ENCODE data around the gene ELMO3.
A peak's percentile ranks its signal among the peaks of the same experiment; 100 is the strongest.

The ELMO3 gene

DNA sequence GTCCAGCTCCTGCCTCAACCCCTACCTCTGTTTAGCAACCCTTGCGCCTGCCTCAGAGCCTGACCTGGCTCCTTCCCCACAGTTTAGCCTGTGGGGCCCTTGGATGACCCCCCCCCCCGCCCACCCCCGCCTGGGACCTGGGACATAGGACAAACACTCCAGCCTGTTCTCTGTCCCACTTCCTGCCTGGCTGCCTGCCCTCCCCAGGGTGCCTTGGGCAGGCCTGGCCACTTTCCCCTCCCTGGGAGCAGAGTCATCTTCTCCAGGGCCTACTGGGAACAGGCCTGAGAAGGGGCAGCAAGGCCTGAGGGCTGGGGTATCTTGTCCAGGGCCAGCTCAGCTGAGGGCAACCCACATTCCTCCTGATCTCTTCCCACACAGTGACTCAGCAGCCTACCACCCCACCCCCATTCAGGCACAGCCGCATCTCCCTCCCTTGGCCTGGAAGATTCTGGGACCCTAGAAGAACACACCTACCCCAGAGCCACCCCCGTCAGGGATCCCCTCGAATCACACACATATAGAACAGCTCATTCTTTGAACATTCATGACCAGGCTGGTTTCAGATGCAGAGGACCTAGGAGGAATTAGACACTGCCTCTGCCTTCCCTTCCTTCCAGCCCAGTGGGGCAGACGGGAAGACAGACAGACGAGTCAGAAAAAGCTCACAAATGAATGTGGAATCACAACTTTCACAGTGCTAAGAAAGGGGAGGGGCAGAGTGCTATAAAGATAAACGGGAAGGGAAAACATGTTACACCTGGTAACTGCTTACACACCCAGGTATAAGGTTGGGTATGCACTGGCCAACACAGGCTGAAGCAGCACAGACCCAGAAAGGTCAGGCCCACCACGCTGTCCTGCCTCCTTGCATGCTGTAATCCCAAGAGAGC, 42.3 kb downstream of the ELMO3 start:
- peak; percentile 57 for DNase-seq (ENCODE audit: extremely low read depth, low read depth)
- TF ChIP-seq, protein P1, sequence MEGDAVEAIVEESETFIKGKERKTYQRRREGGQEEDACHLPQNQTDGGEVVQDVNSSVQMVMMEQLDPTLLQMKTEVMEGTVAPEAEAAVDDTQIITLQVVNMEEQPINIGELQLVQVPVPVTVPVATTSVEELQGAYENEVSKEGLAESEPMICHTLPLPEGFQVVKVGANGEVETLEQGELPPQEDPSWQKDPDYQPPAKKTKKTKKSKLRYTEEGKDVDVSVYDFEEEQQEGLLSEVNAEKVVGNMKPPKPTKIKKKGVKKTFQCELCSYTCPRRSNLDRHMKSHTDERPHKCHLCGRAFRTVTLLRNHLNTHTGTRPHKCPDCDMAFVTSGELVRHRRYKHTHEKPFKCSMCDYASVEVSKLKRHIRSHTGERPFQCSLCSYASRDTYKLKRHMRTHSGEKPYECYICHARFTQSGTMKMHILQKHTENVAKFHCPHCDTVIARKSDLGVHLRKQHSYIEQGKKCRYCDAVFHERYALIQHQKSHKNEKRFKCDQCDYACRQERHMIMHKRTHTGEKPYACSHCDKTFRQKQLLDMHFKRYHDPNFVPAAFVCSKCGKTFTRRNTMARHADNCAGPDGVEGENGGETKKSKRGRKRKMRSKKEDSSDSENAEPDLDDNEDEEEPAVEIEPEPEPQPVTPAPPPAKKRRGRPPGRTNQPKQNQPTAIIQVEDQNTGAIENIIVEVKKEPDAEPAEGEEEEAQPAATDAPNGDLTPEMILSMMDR (IDR thresholded peaks at IDR 0.05; ENCODE audit: low read depth, low read length) = no peak

DNA sequence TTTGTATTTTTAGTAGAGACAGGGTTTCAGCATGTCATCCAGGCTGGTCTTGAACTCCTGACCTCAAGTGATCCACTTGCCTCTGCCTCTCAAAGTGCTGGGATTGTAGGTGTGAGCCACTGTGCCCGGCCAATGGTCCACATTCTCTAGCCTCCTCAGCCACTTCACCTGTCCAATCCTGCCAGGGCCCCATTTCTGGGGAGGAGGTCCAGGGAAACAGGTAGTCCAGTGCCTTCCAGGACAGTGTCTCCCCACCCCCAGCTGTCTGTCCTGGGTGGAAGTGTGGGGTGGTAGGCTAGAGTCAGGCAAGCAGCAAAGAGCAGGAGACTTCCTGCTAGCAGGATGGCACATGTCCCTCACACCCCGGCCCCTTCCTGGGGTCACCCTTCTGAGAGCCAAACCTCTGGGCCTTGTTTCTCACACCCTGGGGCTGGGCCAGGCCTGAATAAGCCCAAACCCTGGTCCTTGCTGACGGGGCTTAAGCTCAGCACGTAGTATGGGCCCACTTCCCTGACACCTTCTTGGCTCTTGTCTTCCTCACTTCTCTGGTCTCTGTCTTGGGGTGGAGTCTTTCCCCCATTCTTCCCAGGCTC, 43.3 kb downstream of the ELMO3 start:
- DNase-seq (ENCODE audit: extremely low read depth, low read depth) = no peak
- TF ChIP-seq, protein P1 (IDR thresholded peaks at IDR 0.05; ENCODE audit: low read depth, low read length) = no peak

DNA sequence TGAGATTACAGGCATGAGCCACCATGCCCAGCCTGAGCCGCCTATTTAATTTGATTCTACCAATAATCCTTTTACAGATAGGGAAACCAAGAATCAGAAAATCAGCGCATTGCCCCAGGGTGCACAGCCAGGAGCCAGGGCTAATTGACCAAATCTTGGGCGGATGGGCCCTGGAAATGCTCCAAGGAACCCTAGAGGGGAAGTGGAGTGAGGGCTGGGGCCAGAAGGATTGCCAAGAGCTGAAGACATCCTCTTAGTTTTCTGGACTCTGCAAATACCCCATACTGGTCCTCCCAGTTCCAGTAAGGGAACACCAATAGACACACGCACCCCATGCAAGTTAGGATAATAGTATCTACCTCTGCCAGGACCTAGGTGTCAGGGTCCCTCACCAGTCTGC, 44.5 kb downstream of the ELMO3 start:
- no peak for DNase-seq (ENCODE audit: extremely low read depth, low read depth)
- TF ChIP-seq, protein P1 (IDR thresholded peaks at IDR 0.05; ENCODE audit: low read depth, low read length) = no peak

DNA sequence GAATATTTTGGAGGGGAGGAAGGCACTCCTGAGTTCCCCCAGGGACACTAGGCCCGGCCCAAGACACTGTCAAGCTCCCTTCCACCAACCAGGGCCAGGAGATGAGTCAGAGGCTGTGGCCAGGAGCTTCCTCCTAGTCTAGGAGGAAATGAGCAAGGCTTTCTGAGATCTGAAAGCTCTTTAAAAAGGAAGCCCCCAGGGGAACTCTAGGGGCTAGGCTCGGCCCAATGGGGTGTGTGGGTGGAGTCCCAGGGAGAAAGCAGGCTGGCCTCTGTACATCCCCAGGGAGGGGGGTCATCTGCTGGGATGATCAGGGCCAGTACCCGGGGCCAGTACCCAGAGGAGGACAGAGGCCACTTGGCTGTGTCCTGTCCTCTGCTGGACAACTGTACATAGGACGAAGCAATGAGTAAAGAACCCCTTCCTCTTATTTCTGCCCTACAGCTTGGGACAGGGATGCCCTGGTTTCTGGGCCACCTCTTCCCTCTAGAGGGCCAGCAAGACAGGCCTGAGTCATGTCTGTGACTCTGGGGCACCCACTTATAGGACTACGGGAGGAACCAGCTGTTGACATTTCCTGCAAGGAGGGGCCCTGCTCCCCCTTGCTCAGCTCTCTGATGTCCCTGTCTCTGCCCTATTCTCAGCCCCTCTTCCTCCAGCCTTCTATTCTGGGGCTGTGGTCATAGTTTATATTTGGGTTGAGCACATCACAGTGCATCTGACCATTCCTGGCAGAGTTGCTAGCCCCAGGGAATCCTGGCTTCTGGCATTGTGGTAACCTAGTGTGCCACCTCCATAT, 45.7 kb downstream of the ELMO3 start:
- TF ChIP-seq, protein P1 (IDR thresholded peaks at IDR 0.05; ENCODE audit: low read depth, low read length) = no peak
- peak; percentile 38 for DNase-seq (ENCODE audit: extremely low read depth, low read depth)

DNA sequence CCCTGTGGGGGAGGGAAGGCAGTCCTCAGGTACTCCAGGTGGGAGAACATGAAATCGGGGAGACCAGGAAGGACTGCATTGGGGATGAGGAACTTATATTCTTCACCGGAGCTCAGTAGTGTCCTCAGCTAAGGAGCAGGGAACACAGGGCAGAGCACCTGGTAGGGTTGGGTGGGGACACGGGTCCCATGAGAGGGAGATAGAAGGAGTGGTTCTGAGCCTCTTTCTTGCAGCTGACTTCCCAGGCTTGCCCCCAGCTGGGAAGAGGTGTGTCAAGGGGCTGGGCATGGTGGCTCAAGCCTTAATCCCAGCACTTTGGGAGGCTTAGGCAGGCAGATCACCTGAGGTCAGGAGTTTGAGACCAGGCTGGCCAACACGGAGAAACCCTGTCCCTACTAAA, 46.3 kb downstream of the ELMO3 start:
- DNase-seq (ENCODE audit: extremely low read depth, low read depth) = no peak
- TF ChIP-seq, protein P1 (IDR thresholded peaks at IDR 0.05; ENCODE audit: low read depth, low read length) = no peak

DNA sequence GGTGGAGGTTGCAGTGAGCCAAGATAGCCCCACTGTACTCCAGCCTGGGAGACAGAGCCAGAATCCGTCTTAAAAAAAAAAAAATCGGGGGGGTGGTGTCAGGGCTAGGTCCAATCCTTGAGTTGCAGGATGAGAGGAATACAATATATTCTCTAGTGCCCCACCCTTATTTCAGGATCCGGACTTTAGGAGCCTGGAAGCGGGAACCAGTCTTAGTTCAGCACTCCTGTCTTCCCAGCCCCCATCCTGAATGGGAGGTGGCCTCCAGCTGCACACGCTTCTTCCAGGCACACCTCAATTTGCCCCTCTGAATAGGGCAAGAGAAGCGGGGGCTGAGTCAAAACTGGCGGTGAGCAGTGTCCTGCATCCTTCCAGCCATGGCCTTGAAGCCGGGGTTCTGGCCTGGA, 46.7 kb downstream of the ELMO3 start:
- TF ChIP-seq, protein P1 (IDR thresholded peaks at IDR 0.05; ENCODE audit: low read depth, low read length) = no peak
- no peak for DNase-seq (ENCODE audit: extremely low read depth, low read depth)

Measured in AG09319 (cell line).